Central memory CD8-positive, alpha-beta T cell (primary cell): ENCODE data around the gene STX18.
A peak's percentile ranks its signal among the peaks of the same experiment; 100 is the strongest.

Source experiments
- ATAC-seq: fragments of 150-1000 bp; cut with Tn5 transposase; replicated peaks from 2 replicates; pipeline ENCODE4 v1.10.0; 2022; ENCODE audit warnings: mild to moderate bottlenecking, moderate FRiP score, moderate number of reproducible peaks; ENCODE audit not compliant: poor library complexity, severe bottlenecking; ENCODE audit errors: extremely low read depth
- DNase-seq, 2 donors: peaks; one replicate each; pipeline ENCODE4 v3.0.0; 2021; ENCODE audit warnings: low spot score in 2 of 2
- H3K27ac Mint-ChIP-seq: one replicate; pipeline ENCODE4 v1.8.0; 2022; ENCODE audit warnings: low read depth, mild to moderate bottlenecking, moderate library complexity, mixed read lengths
- H3K27me3 Mint-ChIP-seq: one replicate; pipeline ENCODE4 v1.8.0; 2022; ENCODE audit warnings: mixed read lengths
- H3K36me3 Mint-ChIP-seq: one replicate; pipeline ENCODE4 v1.8.0; 2022; ENCODE audit warnings: mild to moderate bottlenecking, moderate library complexity, mixed read lengths; ENCODE audit not compliant: insufficient read depth
- H3K4me1 Mint-ChIP-seq: one replicate; pipeline ENCODE4 v1.8.0; 2022; ENCODE audit warnings: mixed read lengths
- H3K4me3 Mint-ChIP-seq: one replicate; pipeline ENCODE4 v1.8.0; 2022; ENCODE audit warnings: mild to moderate bottlenecking, moderate library complexity, mixed read lengths
- H3K9me3 Mint-ChIP-seq: one replicate; pipeline ENCODE4 v1.8.0; 2022; ENCODE audit warnings: mixed read lengths

Gene STX18

GRCh38 chr4:4413806-4414205 lies 128.0 kb downstream of the STX18 start:
- Mint-ChIP-seq H3K36me3 (peaks cover 15% of the 10 kb centered on the region), H3K27me3 (no peaks in the 10 kb centered on the region), H3K4me3 (no peak overlapping the region), H3K4me1 (peaks cover 16% of the 10 kb centered on the region), H3K9me3 (no peaks in the 10 kb centered on the region), H3K27ac (peak overlapping the region; percentile 16)
- ATAC-seq, result no peak
- DNase-seq, result no peak

DNA sequence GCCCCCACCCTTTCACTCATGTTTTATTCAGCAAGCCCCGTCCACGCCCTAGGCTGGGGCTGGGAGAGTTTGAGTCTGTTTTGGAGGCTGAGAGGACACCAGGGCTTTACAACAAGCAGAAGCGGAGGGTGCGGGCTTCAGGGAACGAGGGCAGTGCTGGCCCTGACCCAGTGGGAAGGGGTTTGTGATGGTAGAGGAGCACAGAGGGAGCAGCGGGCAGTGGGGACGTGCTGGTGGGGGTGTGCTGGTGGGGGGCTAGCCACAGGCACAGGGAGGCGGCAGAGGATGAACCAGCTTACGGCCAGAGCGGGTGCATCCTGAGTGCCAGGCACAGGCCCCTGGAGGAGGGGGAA lies 128.5 kb downstream of the STX18 start:
- Mint-ChIP-seq H3K27me3 (no peaks in the 10 kb centered on the region), H3K36me3 (peaks cover 12% of the 10 kb centered on the region), H3K9me3 (no peaks in the 10 kb centered on the region), H3K4me3 (no peak overlapping the region), H3K4me1 (peaks cover 11% of the 10 kb centered on the region), H3K27ac (no peak overlapping the region)
- no peak for ATAC-seq
- DNase-seq, result no peak

DNA sequence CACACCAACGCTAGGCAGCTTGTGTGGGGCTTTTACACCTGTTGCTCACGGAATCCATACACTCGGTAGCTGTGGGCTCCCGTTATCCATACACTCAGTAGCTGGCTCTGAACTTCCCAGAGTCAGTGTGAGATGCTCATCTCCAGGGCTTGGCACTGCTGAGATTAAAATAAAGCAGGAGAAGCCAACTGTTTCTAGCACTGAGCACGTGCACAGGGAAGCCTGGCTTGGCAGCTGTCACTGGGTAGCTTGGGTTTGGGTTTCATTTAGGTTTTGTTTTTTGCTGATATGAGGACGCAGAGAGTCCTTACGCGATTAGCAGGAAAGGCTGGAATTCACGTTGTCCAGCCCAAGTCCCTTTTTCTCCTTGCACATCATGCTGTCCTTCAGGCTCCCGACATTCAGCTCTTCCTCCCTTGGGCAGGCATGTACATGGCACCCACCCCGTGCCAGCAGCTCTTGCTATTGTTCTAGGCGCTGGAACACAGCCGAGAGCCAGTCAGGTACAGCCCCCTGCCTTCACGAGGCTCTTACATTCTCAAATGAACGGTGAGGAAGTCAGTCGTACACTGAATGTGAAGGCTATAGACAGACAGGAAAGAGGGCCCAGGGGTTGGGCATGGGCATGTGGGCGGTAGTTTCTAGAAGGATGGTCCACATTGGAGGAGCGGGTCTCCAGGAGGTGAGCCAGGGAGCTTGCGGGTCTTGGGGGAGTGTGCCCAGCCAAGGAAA lies 129.0 kb downstream of the STX18 start:
- Mint-ChIP-seq H3K27me3 (no peaks in the 10 kb centered on the region), H3K4me3 (no peak overlapping the region), H3K36me3 (peaks cover 10% of the 10 kb centered on the region), H3K27ac (no peak overlapping the region), H3K9me3 (no peaks in the 10 kb centered on the region), H3K4me1 (peaks cover 7% of the 10 kb centered on the region)
- ATAC-seq, result no peak
- DNase-seq, result no peak

- H3K9me3 Mint-ChIP-seq, result no peaks in the 10 kb centered on the region
- peaks cover 4% of the 10 kb centered on the region for H3K4me1 Mint-ChIP-seq
- no peak overlapping the region for H3K4me3 Mint-ChIP-seq
- peaks cover 6% of the 10 kb centered on the region for H3K36me3 Mint-ChIP-seq
- ATAC-seq, result no peak
- no peak for DNase-seq
- no peak overlapping the region for H3K27ac Mint-ChIP-seq
- H3K27me3 Mint-ChIP-seq, result no peaks in the 10 kb centered on the region
Observed at GRCh38 chr4:4411906-4412305, 129.9 kb downstream of the STX18 start.

DNA sequence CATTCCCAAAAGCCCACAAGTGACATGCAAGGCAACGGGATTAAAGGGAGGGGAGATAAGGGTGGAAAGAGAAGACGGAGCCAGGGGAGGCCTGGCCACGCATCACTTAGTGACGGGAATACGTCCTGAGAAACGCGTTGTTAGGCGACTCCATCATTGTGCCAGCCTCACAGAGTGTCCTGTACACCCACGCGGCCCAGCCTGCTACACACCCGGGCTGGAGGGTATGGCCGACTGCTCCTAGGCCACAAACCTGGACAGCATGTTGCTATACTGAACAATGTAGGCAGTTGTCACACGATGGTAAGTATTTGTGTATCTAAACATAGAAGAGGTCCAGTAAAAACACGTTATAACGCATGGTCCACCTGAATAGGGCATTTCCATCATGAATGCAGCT lies 131.6 kb downstream of the STX18 start:
- H3K27me3 Mint-ChIP-seq, result no peaks in the 10 kb centered on the region
- no peaks in the 10 kb centered on the region for H3K4me1 Mint-ChIP-seq
- ATAC-seq (no peak), DNase-seq (no peak)
- H3K9me3 Mint-ChIP-seq, result no peaks in the 10 kb centered on the region
- H3K4me3 Mint-ChIP-seq, result no peak overlapping the region
- no peak overlapping the region for H3K27ac Mint-ChIP-seq
- H3K36me3 Mint-ChIP-seq, result peaks cover 5% of the 10 kb centered on the region

DNA sequence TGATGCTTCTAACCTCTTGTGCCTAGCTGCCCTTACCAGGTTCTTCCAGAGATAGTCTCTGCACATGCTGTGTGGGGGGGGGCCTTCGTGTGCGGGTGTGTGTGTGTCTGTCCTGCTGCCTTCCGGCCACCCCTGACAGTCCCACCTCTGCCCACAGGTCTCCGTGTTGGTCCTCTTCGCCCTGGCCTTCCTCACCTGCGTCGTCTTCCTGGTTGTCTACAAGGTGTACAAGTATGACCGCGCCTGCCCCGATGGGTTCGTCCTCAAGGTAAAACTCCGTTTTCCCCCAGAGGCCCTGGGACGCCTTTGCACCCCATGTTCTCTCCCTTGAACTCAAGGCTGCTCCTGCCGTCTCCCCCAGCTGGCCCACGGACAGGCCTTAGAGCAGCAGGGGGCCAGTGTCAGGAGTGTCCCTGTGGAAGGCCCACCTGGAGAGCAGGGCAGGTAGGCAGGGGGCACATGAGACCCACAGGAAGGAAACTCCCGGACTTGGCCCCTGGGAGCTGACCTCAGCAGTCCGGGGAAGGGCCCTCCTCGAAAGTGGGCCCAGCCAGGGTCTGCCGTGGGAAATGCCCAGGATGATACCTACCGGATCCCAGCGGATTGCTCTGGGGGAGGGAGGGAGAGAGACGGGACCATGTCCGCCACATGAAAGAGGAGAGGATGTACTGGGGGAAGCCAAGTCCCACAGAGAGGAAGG lies 132.3 kb downstream of the STX18 start:
- ATAC-seq, result no peak
- H3K27ac Mint-ChIP-seq, result no peak overlapping the region

GRCh38 chr4:4408576-4409335 lies 133.1 kb downstream of the STX18 start:
- Mint-ChIP-seq H3K27me3 (peaks cover under 1% of the 10 kb centered on the region), H3K9me3 (no peaks in the 10 kb centered on the region), H3K4me3 (no peak overlapping the region), H3K27ac (no peak overlapping the region), H3K4me1 (no peaks in the 10 kb centered on the region), H3K36me3 (peaks cover 7% of the 10 kb centered on the region)
- no peak for DNase-seq
- ATAC-seq, result no peak

More for the DNA sequence above, 132.3 kb downstream of the STX18 start:
- no peak overlapping the region for H3K4me3 Mint-ChIP-seq
- no peaks in the 10 kb centered on the region for H3K27me3 Mint-ChIP-seq
- DNase-seq, result no peak
- no peaks in the 10 kb centered on the region for H3K9me3 Mint-ChIP-seq
- peaks cover 7% of the 10 kb centered on the region for H3K36me3 Mint-ChIP-seq
- no peaks in the 10 kb centered on the region for H3K4me1 Mint-ChIP-seq

DNA sequence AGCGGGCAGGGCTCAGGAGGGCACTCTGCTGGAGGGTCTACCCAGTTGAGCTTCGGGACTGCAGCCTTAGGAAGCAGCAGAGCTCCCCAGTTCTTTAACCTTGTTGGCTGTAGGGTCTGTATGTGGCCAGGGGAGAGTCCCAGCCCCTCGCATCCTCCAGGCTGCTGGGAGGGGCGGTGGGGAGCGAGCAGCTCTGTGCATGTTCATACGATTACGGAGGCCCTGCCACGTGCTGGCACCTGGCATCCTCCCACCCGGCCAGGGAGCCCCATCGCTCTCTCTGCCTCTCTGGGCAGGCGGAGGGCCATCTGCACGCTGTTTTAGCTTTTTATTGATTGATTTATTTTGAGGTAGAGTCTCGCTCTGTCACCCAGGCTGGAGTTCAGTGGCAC lies 133.7 kb downstream of the STX18 start:
- Mint-ChIP-seq H3K4me1 (no peaks in the 10 kb centered on the region), H3K27ac (no peak overlapping the region), H3K4me3 (no peak overlapping the region), H3K36me3 (peaks cover 5% of the 10 kb centered on the region), H3K27me3 (peaks cover 6% of the 10 kb centered on the region), H3K9me3 (no peaks in the 10 kb centered on the region)
- ATAC-seq, result no peak
- DNase-seq, result no peak

GRCh38 chr4:4407299-4408131 lies 134.3 kb downstream of the STX18 start:
- Mint-ChIP-seq H3K27ac (no peak overlapping the region), H3K4me3 (no peak overlapping the region), H3K9me3 (no peaks in the 10 kb centered on the region), H3K27me3 (peaks cover 9% of the 10 kb centered on the region), H3K36me3 (peaks cover 8% of the 10 kb centered on the region), H3K4me1 (no peaks in the 10 kb centered on the region)
- no peak for DNase-seq
- ATAC-seq, result peak; percentile 14

- peaks cover 9% of the 10 kb centered on the region for H3K27me3 Mint-ChIP-seq
- peaks cover 8% of the 10 kb centered on the region for H3K36me3 Mint-ChIP-seq
- H3K4me1 Mint-ChIP-seq, result no peaks in the 10 kb centered on the region
- no peak overlapping the region for H3K27ac Mint-ChIP-seq
- H3K4me3 Mint-ChIP-seq, result no peak overlapping the region
- ATAC-seq, result no peak
- no peaks in the 10 kb centered on the region for H3K9me3 Mint-ChIP-seq
- DNase-seq, result no peak
Observed at GRCh38 chr4:4406455-4407298, 135.2 kb downstream of the STX18 start.

- ATAC-seq, result no peak
- peaks cover 8% of the 10 kb centered on the region for H3K36me3 Mint-ChIP-seq
- no peak for DNase-seq
- H3K27me3 Mint-ChIP-seq, result peaks cover 9% of the 10 kb centered on the region
- H3K4me3 Mint-ChIP-seq, result no peak overlapping the region
- H3K9me3 Mint-ChIP-seq, result no peaks in the 10 kb centered on the region
- H3K4me1 Mint-ChIP-seq, result no peaks in the 10 kb centered on the region
- peak overlapping the region; percentile 35 for H3K27ac Mint-ChIP-seq
Observed at GRCh38 chr4:4405358-4405962, 136.4 kb downstream of the STX18 start.
